Smooth muscle cell (in vitro differentiated cells): Measurements from ENCODE around the gene IQCK. TPM values are rescaled to one million over a fixed set of nuclear protein-coding genes. Genes with fewer than 3 reads are reported as not detected.

ENCODE experiments used
- DNase-seq: peaks from one replicate; lab custom pipeline; 2025; ENCODE audit not compliant: unreplicated experiment; lab: John Stamatoyannopoulos, UW
- H2AFZ ChIP-seq: fragments of 200-600 bp; sonication (generic); 2 replicates; pipeline ENCODE4 v1.6.0; 2016; ENCODE audit warnings: antibody characterized with exemption, low read depth, mild to moderate bottlenecking
- H3F3A ChIP-seq: fragments of 200-600 bp; sonication (generic); 2 replicates; pipeline ENCODE4 v1.6.0; 2017; ENCODE audit warnings: antibody characterized with exemption, low read depth
- H3K27ac ChIP-seq: fragments of 200-600 bp; sonication (generic); 2 replicates; pipeline ENCODE4 v1.5.1; 2016; ENCODE audit warnings: low read depth, mild to moderate bottlenecking
- H3K27me3 ChIP-seq: fragments of 200-600 bp; sonication (generic); 2 replicates; pipeline ENCODE4 v1.6.1; 2016; ENCODE audit warnings: low read depth, mild to moderate bottlenecking
- H3K36me3 ChIP-seq: fragments of 200-600 bp; sonication (generic); 2 replicates; pipeline ENCODE4 v1.5.1; 2016; ENCODE audit warnings: low read depth
- H3K4me1 ChIP-seq: fragments of 200-600 bp; sonication (generic); 2 replicates; pipeline ENCODE4 v1.5.1; 2016; ENCODE audit warnings: low read depth
- H3K4me2 ChIP-seq: fragments of 200-600 bp; sonication (generic); 2 replicates; pipeline ENCODE4 v1.6.0; 2016; ENCODE audit warnings: mild to moderate bottlenecking
- H3K4me3 ChIP-seq: fragments of 200-600 bp; sonication (generic); 2 replicates; pipeline ENCODE4 v1.5.1; 2016; ENCODE audit warnings: mild to moderate bottlenecking
- H3K79me2 ChIP-seq: fragments of 200-600 bp; sonication (generic); 2 replicates; pipeline ENCODE4 v1.6.0; 2016; ENCODE audit warnings: low read depth, mild to moderate bottlenecking
- H3K9ac ChIP-seq: fragments of 200-600 bp; sonication (generic); 2 replicates; pipeline ENCODE4 v1.6.0; 2016; ENCODE audit warnings: low read depth
- H3K9me3 ChIP-seq: fragments of 200-600 bp; sonication (generic); replicated peaks from 2 replicates; pipeline ENCODE4 v1.5.1; 2016; ENCODE audit warnings: low read depth
- H4K20me1 ChIP-seq: fragments of 200-600 bp; sonication (generic); 2 replicates; pipeline ENCODE4 v1.6.0; 2016; ENCODE audit warnings: low read depth
- CTCF ChIP-seq: fragments of 200-600 bp; sonication (generic); IDR thresholded peaks from 2 replicates; pipeline ENCODE4 v1.5.1; 2017; ENCODE audit warnings: borderline replicate concordance, mild to moderate bottlenecking, antibody characterized with exemption; ENCODE audit not compliant: insufficient read depth, poor library complexity, severe bottlenecking
- WGBS: methylation state at CpG from one replicate; pipeline ENCODE4 v1.1.7; 2016; ENCODE audit warnings: low lambda C conversion rate; 5-methylcytosine and 5-hydroxymethylcytosine counted together
- polyA plus RNA-seq: library from polyadenylated mRNA; unstranded; fragments of >200 nt; fragmentation: Nextera tagmentation; extraction: Ambion mirVana; gene quantifications from 2 replicates; pipeline ENCODE4 v1.2.1, GENCODE V29; 2016
- total RNA-seq: library from RNA; depleted of rRNA; stranded (reverse); fragments of >200 nt; gene quantifications from 2 replicates; pipeline ENCODE4 v1.2.3, GENCODE V29; 2014

IQCK gene
- total and polyA plus RNA-seq, 2 experiments from 2014 or later, result 11.2 to 14.6 TPM

- no peaks in the 10 kb centered on the region for H3K27me3 ChIP-seq
- WGBS, result 88% methylated on average over 6 of the region's 6 CpGs
- no peaks in the 10 kb centered on the region for H3F3A ChIP-seq
- TF ChIP-seq CTCF, result no peak
- no peaks in the 10 kb centered on the region for H3K9me3 ChIP-seq
- peaks cover 4% of the 10 kb centered on the region for H3K4me1 ChIP-seq
- H3K9ac ChIP-seq, result no peak overlapping the region
- no peaks in the 10 kb centered on the region for H3K79me2 ChIP-seq
- no peaks in the 10 kb centered on the region for H3K36me3 ChIP-seq
- no peak for DNase-seq
- H3K4me3 ChIP-seq, result no peak overlapping the region
- no peak overlapping the region for H2AFZ ChIP-seq
- no peak overlapping the region for H3K4me2 ChIP-seq
- no peaks in the 10 kb centered on the region for H4K20me1 ChIP-seq
- no peak overlapping the region for H3K27ac ChIP-seq
Measured at GRCh38 chr16:19751478-19752385, 33.7 kb downstream of the IQCK start.

DNA sequence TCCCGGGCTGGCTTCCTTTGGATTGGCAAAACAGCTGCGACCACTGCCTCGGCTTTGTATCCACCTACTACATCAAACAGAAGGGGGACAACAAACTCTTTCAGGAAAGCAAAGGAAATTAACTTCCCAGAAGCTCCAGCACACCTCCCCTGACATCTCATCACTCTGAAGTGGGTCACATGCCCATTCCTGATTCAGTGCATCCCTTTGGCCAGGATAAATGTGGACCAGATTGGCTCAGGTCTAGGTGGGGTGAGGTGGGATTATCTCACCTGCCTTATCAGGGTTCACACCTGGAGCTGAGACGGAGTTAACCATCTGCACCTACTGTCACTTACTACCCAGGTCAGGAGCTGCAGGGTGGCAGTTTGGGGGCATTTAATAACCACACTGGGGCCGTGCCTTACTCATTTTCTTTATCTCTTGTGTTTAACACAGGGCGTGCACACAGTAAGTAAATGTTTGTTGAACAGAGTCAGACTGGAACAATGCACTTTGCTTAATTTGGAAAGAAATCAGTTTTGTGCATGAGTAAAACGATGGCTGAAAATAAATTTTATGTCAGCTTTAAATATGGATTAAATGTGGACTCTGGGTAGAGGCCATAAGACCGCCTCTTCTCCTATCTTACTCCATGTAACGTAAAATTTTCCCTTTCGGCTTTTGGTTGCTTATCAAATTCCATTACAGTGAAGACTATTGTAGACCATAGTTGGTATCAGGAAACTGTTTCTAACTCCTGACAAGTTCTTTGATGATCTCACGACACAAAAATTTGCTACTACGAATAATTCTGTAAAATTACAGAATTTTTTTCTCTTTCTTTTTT, 36.0 kb downstream of the IQCK start:
- no peak overlapping the region for H3K27ac ChIP-seq
- H3K36me3 ChIP-seq, result no peaks in the 10 kb centered on the region
- no peaks in the 10 kb centered on the region for H3K4me1 ChIP-seq
- 66% methylated on average over 12 of the region's 12 CpGs for WGBS
- no peaks in the 10 kb centered on the region for H4K20me1 ChIP-seq
- no peak overlapping the region for H3K4me2 ChIP-seq
- no peaks in the 10 kb centered on the region for H3K9me3 ChIP-seq
- H3K4me3 ChIP-seq, result no peak overlapping the region
- no peaks in the 10 kb centered on the region for H3F3A ChIP-seq
- no peak for DNase-seq
- H3K79me2 ChIP-seq, result no peaks in the 10 kb centered on the region
- no peak overlapping the region for H3K9ac ChIP-seq
- no peaks in the 10 kb centered on the region for H3K27me3 ChIP-seq
- no peak for TF ChIP-seq CTCF
- no peak overlapping the region for H2AFZ ChIP-seq

DNA sequence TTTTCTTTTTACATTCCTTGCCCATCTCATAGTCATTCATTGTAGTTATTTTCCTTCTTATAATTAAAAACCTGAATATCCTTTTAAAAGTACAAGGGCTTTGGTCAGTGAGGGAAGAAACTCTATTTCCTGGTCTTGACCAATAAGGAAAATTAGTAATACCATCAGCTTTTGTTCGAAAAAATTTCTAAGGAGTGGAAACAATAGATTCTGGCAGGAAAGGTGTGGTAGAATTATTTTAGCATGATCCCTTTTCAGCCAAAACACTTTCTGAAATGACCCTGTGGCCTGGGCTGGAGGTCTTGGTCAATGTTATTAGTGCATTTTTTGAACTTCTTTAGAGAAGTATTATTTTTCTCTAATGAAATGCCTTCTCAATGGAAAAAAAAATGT, 36.6 kb downstream of the IQCK start:
- Histone ChIP-seq H3K4me1 (no peaks in the 10 kb centered on the region), H3K79me2 (no peaks in the 10 kb centered on the region), H3K4me2 (no peak overlapping the region), H3K9me3 (no peaks in the 10 kb centered on the region), H2AFZ (no peak overlapping the region), H3F3A (no peaks in the 10 kb centered on the region), H3K27ac (no peak overlapping the region), H4K20me1 (no peaks in the 10 kb centered on the region), H3K36me3 (no peaks in the 10 kb centered on the region), H3K9ac (no peak overlapping the region), H3K27me3 (no peaks in the 10 kb centered on the region), H3K4me3 (no peak overlapping the region)
- 98% methylated on average over 1 of the region's 1 CpG for WGBS
- no peak for TF ChIP-seq CTCF
- no peak for DNase-seq
